RWPE2 (cell line): Measurements from ENCODE around the gene LRRC27.

Experiments used
- ATAC-seq: fragments of 200-7000 bp; cut with Tn5 transposase; 3 replicates; pipeline ENCODE4 v1.9.1; 2021; ENCODE audit warnings: low read depth
- DNase-seq: peaks from one replicate; pipeline ENCODE4 v3.0.0-alpha.2; 2020; ENCODE audit warnings: low spot score
- H3K27ac ChIP-seq: fragments of 450-650 bp; 2 replicates; pipeline ENCODE4 v1.5.1; 2017; ENCODE audit warnings: mild to moderate bottlenecking; ENCODE audit not compliant: poor library complexity, severe bottlenecking
- H3K27me3 ChIP-seq: fragments of 250-450 bp; sonication (Bioruptor Pico); 2 replicates; pipeline ENCODE4 v1.5.1; 2021; ENCODE audit warnings: mild to moderate bottlenecking, moderate library complexity; ENCODE audit not compliant: insufficient read depth, poor library complexity, severe bottlenecking
- H3K36me3 ChIP-seq: fragments of 250-450 bp; sonication (Bioruptor Pico); 2 replicates; pipeline ENCODE4 v1.5.1; 2020; ENCODE audit warnings: low read depth, mild to moderate bottlenecking, moderate library complexity
- H3K4me1 ChIP-seq: fragments of 250-450 bp; sonication (Bioruptor Pico); 2 replicates; pipeline ENCODE4 v1.5.1; 2021; ENCODE audit warnings: mild to moderate bottlenecking, moderate library complexity; ENCODE audit not compliant: insufficient read depth, poor library complexity, severe bottlenecking
- H3K4me3 ChIP-seq: fragments of 250-450 bp; sonication (Bioruptor Pico); 2 replicates; pipeline ENCODE4 v1.5.1; 2021; ENCODE audit warnings: mild to moderate bottlenecking, moderate library complexity; ENCODE audit not compliant: severe bottlenecking
- H3K9me3 ChIP-seq: fragments of 250-450 bp; sonication (Bioruptor Pico); 2 replicates; pipeline ENCODE4 v1.5.1; 2021; ENCODE audit warnings: mild to moderate bottlenecking, moderate library complexity; ENCODE audit not compliant: severe bottlenecking
- TF ChIP-seq, protein P1 (sequence below): fragments of 450-650 bp; IDR thresholded peaks from one replicate; pipeline ENCODE4 v1.5.1; 2017; ENCODE audit warnings: mild to moderate bottlenecking, moderate library complexity; ENCODE audit not compliant: poor library complexity, severe bottlenecking

Gene LRRC27

DNA sequence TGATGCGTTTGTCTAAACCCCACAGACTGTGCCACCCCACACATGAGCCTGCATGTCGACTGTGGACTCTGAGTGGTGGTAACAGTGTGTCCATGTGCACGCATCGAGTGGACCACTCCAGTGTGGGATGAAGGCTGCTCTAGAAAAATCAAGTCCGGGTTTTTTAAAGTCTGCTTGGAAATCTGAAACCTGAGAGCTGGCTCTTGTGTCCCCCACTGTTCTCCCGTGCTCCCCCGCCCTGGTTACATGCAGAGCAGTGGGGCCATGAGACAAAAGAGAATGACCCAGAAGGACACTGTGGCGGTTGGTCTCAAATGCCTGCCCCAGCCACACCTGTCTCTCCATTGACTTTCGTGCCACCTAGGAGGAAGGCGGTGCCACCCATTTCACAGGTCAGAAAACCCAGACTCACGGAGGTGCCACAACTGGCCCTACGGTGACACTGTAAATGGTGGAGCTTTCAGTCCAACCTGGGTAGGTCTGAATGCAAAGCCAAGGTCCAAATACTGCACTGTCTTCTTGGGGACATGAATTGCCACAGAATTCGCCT is 37.7 kb downstream of the LRRC27 start:
- Histone ChIP-seq H3K27me3 (no peaks in the 10 kb centered on the region), H3K36me3 (no peaks in the 10 kb centered on the region)
- no peak for ATAC-seq

DNA sequence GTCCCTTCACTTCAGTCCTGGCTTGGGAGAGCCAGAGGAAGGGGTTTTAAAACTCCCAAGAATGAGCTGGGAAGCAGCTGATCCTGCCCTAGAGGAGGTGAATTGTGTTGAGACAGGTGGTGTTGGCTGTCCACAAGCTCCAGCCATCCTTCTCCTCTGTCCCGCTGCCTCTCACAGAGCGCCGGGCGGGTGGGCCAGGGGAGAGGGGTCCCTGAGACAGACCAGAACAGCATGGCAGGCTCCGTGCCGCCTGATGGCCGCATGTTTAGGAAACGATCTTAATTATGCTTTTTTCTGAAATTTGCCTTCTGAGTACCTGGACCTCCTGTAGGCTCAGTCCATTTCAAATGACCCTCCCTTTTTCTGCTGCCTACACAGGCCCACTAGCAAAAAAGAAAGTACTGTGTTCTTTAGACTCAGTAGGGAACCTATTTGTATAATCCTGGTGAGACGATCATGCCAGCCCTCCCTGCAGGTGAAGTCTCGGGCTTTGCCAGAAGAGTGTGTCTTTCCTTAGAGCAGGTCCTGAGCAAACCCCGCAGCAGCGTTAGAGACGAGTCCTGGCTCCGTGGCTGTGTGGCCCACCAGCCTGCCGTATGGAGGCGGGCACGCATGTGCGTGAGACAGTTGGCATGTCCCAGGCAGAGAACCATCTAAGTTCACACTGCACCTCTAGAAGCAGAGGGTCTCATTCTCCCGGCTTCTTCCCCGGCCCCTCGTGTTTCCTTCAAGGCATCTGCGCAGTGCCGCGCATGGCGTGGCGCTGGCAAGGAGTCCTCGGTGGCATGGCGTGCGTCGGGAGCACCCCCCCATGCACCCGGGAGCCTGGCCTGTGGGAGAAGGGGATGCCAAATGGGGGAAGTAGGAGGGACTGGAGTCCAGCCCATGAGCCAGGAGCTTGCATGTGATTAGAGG is 38.7 kb downstream of the LRRC27 start:
- Histone ChIP-seq H3K9me3 (no peaks in the 10 kb centered on the region), H3K27me3 (no peaks in the 10 kb centered on the region), H3K4me1 (no peaks in the 10 kb centered on the region), H3K36me3 (no peaks in the 10 kb centered on the region), H3K4me3 (no peak overlapping the region), H3K27ac (no peak overlapping the region)
- TF ChIP-seq, protein P1, sequence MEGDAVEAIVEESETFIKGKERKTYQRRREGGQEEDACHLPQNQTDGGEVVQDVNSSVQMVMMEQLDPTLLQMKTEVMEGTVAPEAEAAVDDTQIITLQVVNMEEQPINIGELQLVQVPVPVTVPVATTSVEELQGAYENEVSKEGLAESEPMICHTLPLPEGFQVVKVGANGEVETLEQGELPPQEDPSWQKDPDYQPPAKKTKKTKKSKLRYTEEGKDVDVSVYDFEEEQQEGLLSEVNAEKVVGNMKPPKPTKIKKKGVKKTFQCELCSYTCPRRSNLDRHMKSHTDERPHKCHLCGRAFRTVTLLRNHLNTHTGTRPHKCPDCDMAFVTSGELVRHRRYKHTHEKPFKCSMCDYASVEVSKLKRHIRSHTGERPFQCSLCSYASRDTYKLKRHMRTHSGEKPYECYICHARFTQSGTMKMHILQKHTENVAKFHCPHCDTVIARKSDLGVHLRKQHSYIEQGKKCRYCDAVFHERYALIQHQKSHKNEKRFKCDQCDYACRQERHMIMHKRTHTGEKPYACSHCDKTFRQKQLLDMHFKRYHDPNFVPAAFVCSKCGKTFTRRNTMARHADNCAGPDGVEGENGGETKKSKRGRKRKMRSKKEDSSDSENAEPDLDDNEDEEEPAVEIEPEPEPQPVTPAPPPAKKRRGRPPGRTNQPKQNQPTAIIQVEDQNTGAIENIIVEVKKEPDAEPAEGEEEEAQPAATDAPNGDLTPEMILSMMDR, result no peak
- DNase-seq (peak; percentile 45), ATAC-seq (no peak)

More for the DNA sequence above, 37.7 kb downstream of the LRRC27 start:
- Histone ChIP-seq H3K4me3 (no peak overlapping the region), H3K9me3 (no peaks in the 10 kb centered on the region), H3K4me1 (no peaks in the 10 kb centered on the region), H3K27ac (no peak overlapping the region)
- TF ChIP-seq, protein P1, result no peak
- DNase-seq, result peak; percentile 23

DNA sequence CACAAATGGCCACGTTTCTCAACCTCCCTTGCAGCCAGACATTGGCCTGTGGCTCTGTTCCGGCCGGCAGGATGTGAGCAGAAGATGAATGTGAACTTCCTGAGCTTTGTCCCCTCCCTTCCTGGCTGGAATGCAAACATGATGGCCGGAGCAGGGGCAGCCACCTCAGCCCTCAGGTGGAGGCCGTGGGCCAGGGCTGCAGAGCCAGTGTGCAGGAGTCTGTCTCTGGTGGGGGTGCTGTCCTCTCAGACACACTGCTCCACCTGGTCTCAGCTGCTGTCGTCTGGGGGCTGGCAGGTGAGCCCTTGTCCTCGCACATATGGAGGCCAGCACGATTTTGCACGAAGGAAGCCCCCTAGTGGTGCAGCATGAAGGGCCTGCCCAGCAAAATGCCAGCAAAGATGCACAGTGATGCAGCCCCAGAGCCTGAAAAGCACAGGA is 39.7 kb downstream of the LRRC27 start:
- Histone ChIP-seq H3K4me1 (no peaks in the 10 kb centered on the region), H3K4me3 (no peak overlapping the region), H3K27me3 (no peaks in the 10 kb centered on the region), H3K27ac (no peak overlapping the region), H3K36me3 (no peaks in the 10 kb centered on the region), H3K9me3 (no peaks in the 10 kb centered on the region)
- TF ChIP-seq, protein P1, result peak; percentile 24
- DNase-seq (peak; percentile 25), ATAC-seq (no peak)

DNA sequence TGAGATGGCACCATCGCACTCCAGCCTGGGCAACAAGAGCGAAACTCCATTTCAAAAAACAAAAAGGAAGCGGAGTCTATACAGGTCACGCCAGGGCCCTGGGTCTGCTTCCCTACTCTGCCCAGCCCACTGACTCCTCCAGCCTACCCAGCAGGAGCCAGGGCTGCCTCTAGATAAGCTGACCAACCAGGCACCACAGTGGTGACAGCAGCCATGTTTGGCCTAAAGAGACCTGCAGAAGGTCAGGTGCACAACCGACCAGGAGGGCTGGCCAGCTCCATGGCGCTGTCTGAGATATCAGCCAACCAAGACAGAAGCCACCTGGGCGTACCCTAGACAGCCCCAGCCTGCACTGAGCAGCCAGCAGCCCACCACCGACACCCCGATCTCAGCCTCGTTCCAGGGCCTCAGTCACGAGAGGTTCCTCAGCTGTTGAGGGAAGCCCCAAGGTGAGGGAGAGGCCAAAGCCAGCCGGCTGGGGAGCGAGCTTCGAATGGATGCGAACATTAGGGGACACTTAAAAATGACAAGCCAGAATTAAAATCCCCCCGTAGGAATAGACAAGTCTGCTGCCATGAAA is 40.6 kb downstream of the LRRC27 start:
- peak; percentile 30 for DNase-seq
- no peaks in the 10 kb centered on the region for H3K9me3 ChIP-seq
- ATAC-seq, result no peak
- H3K36me3 ChIP-seq, result no peaks in the 10 kb centered on the region
- H3K27me3 ChIP-seq, result no peaks in the 10 kb centered on the region
- no peaks in the 10 kb centered on the region for H3K4me1 ChIP-seq
- TF ChIP-seq, protein P1, result no peak
- H3K4me3 ChIP-seq, result no peak overlapping the region
- H3K27ac ChIP-seq, result no peak overlapping the region
